Frontal cortex (tissue), 4 donors: ENCODE data around the gene GLTP. TPM values are rescaled to one million over a fixed set of nuclear protein-coding genes. Genes with fewer than 3 reads are reported as not detected.
"Not testable (repeated sequence)": the region's sequence is repeated elsewhere in the genome, so short reads cannot be mapped to it uniquely, and the experiment has no call there.

Experiments used
- DNase-seq, 2 donors: peaks; one replicate each; pipeline ENCODE4 v3.0.0; 2012; ENCODE audit warnings: low spot score in 2 of 2
- FAIRE-seq: peaks from 2 replicates; lab custom pipeline; 2012; peaks lifted over from hg19 to GRCh38; lab: Jason Lieb, UNC
- total RNA-seq: library from RNA; depleted of rRNA; stranded (reverse); fragments of >200 nt; gene quantifications from one replicate; pipeline ENCODE4 v1.2.3, GENCODE V29; 2014
- donor health status: control.
- donor health status: control.
- donor health status: control.

The GLTP gene
- total RNA-seq, 1 donor from 2014 or later: 16.3 TPM

DNA sequence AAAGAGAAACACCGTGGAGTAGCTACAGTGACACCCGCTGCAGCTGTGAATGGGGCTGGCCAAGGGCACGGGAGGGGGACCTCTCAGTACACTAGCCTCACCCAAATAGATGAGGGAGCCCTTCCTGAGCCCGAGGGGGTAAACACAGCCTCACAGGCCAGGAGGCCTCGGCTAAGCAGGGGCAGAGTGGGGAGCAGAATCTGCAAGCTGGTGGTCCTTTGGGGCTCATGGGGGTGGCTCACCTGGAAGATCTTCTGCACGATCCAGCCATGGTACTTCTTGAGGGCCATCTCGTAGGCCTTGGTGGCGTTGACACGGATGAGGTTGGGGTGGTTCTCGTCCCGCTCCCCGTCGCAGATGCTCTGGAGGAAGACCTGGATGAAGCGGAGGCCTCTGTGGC is 25.0 kb downstream of the GLTP start:
- no peak for DNase-seq
- FAIRE-seq: no peak

DNA sequence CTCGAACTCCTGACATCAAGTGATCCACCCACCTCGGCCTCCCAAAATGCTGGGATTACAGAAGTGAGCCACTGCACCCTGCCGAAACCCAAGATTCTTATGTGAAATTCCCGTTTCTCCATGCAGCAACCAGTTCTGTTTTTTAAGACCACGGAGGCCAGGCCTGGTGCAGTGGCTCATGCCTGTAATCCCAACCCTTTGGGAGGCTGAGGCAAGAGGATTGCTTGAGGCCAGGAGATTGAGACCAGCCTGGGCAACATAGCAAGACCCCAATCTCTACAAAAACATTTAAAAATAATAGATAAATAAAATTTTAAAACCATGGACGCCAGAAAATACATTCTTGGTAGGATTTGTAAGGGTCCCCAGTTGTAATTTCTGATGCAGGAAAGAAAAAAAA is 29.8 kb downstream of the GLTP start:
- not testable (repeated sequence) for FAIRE-seq, DNase-seq

DNA sequence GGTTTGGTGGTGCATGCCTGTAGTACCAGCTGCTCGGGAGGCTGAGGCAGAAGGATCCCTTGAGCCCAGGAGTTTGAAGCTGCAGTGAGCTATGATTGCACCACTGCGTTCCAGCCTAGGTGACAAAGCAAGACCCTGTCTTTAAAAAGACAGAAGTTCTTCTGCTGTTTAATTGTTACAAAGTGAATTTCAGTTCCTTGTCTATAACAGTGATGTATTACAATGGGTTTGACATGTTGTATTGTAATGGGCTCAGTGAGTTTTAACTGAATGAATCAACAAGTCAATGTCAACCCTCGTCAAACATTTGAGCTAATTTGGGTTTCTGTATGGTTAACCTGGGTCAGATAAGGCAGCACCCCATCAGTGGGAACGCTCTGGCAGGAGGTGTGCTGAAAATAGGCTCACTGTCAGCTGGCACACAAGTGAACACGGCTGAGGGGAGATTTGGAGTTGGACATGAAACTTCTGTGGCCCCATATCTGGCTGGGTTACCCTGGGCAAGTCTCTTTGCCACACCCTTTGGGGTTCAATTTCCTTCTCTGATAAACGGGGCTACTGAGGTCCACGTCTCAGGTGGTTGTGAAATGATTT is 33.1 kb downstream of the GLTP start:
- DNase-seq (no peak), FAIRE-seq (no peak)

DNA sequence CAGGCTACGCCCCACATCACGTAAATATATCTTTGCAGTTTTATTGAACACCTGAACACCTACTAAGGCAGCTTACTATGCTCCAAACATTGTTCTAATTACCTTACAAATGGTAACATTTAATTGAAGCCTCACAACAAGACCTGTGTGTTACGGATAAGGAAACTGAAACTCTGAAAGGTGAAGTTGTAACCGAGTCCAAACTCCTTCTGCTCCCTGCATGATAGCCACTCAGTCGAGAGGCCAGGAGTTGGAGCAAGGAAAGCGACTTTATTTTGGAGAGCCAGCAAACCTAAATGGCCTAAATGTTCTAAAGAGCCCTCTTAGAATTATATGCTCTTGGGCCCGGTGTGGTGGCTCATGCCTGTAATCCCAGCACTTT is 34.5 kb downstream of the GLTP start:
- DNase-seq (no peak), FAIRE-seq (no peak)

- DNase-seq (peak; percentile 71 to 90), FAIRE-seq (no peak)
These were observed 35.1 kb downstream of the GLTP start for GRCh38 chr12:109844983-109845823.

GRCh38 chr12:109844091-109844490 is 36.2 kb downstream of the GLTP start:
- no peak for FAIRE-seq
- no peak for DNase-seq

GRCh38 chr12:109842021-109842420 is 38.3 kb downstream of the GLTP start:
- no peak for FAIRE-seq
- no peak for DNase-seq

DNA sequence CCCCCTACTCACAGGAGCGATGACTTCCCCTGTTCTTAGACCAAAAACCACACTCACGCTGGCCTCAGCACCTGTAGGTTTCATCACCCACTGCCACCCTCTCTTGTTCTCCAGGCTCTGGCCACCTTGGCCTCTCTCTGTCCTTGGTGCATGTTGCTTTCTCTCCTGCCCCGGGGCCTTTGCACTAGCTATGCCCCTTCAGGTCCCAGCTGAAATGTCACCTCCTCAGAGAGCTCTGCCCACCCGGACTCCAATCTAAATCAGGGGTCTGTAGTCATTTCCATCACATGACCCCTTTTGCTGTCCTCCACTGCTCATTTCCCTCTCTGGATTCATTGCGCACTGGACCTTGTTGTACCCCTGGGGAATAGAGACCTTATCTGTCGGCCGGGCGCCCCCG is 39.0 kb downstream of the GLTP start:
- DNase-seq: no peak
- FAIRE-seq: no peak

- FAIRE-seq (no peak), DNase-seq (no peak)
These were observed 39.9 kb downstream of the GLTP start for GRCh38 chr12:109840305-109841074.

GRCh38 chr12:109839444-109839843 is 40.9 kb downstream of the GLTP start:
- FAIRE-seq (no peak), DNase-seq (no peak)

DNA sequence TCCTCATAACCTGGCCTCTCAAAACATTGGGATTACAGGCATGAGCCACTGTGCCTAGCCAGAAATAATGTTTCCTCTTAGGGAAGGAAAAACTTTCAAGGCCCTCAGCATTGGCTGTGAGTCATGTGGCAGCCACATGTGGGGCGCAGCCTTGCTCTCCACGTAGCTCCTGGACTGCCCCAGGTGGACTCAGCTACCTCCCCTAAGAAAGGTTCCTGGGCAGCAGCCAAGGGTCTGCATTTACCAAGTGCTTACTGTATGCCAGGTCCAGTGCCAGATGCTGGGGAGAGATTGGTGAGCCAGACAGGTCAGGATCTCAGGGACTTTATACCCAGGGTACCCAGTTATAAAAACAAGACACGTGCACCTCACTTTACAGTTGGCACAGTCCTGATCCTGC is 43.4 kb downstream of the GLTP start:
- FAIRE-seq (no peak), DNase-seq (no peak)

GRCh38 chr12:109835827-109836226 is 44.5 kb downstream of the GLTP start:
- no peak for FAIRE-seq
- DNase-seq: no peak

DNA sequence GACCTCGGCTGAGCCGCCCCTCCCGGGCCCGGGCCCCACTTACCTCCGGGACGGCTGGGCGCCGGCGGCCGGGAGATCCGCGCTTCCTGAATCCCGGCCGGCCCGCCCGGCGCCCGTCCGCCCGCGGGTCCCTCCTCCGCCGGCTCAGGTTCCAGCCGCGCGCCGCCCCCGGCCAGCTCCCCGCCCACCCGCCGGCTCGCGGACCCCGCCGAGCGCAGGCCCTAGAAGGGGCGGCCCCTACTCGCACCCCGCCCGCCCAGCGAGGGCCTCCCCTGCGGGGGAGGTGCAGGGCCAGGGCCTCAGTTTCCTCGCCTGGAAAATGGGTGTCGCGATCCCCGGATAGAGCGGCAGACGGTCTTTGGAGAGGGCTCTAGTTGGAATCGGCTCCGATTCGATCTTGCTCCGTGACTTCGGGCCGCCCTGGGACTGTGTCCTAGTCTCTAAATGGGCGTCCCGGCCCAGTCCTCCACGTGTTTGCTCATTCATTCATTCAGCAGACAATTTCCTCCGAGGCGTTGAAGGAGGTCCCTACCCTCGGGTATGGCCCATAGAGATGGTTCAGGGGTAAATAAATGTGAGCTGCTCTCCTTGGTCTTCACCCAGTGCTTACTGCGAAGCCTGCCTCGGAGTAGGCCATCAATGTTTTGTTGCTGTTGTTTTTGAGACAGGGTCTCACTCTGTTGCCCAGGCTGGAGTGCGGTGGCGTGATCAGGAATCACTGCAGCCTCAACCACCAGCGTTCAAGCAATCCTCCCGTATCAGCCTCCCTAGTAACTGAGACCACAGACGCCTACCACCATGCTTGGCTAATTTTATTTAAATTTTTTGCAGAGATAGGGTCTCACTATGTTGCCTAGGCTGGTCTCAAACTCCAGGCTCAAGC is 46.8 kb downstream of the GLTP start, which contains the start of gene TRPV4:
Gene TRPV4, minus strand, starts transcription at position 92 of the 883 bp plus-strand sequence. CDS start 18,602 bp downstream, outside the sequence.
- FAIRE-seq (no peak), DNase-seq (peak in 1 of 2 donors; percentile 54)

DNA sequence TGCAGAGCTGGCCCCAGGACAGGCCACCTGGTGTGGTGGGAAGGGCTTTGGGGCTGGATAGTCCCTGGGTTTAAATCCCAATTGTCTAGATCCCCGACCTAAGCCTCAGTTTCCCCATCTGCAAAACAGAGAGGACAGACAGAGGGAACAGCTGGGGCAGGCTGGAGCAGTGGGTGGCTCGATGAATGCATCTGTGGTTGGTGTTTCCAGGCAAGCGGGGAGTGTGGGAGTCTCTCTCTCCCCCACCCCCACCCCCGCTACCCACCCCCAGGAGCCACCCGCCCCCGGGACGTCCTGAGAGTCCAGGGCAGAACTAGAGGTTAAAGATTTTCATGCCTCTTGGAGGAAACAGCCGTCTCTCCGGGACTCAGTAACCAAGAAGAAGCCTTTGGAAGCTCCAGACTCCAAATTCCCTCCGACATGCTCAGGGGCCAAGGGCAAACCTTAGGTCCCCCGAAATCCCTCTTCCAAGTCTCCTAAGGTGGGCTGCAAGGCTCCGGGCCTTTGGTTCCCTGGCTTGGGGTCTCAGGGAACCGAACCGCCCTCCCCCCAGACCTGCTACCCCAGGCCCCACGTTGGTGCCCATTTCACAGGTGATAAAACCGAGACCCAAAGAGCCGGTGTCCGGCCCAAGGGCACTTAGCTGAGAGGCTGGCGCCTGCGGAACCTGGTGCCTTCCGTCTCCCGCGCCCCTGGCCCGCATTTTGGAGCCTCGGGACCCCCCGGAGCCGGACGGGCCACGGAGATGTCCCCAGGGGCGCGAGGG is 47.6 kb downstream of the GLTP start:
- DNase-seq (no peak), FAIRE-seq (no peak)

GRCh38 chr12:109831929-109832328 is 48.4 kb downstream of the GLTP start:
- no peak for DNase-seq
- FAIRE-seq: no peak

- DNase-seq (no peak), FAIRE-seq (no peak)
These were observed 49.0 kb downstream of the GLTP start for GRCh38 chr12:109831365-109831764.

DNA sequence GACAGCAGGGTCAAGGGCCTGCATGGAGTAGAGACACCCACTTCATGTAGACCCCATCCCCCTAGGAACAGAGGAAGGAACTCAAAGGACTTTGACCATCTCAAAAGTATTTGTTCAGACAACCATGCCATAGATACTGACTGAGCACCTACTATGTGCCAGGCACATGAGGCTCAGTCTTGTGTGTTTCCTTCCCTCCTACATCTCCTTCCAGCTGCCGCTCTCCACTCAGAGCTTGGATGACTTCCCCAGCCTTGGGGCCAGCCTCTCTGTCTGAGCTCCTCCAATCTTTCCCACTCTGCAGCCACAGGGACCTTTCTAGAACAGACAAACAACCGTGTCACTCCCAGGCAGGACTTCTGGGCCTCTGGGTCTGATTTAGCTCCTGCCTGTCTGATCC is 49.6 kb downstream of the GLTP start:
- FAIRE-seq (no peak), DNase-seq (no peak)

GRCh38 chr12:109830267-109830666 is 50.1 kb downstream of the GLTP start:
- DNase-seq: no peak
- no peak for FAIRE-seq

DNA sequence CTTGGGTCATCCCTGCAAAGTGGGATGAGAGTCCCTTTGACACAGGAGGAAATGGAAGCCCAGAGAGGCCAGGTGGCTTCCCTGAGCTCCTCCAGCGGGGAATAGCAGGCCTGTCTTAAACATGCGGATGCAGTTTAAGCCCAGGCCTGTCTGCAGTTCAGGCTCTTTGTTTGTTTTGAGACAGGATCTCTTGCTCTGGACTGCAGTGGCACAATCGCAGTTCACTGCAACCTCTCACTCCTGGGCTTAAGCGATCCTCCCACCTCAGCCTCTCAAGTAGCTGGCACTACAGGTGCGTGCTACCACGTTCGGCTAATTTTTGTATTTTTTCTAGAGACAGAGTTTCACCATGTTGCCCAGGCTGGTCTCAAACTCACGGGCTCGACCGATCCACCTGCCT is 50.7 kb downstream of the GLTP start:
- DNase-seq (no peak), FAIRE-seq (no peak)
